Uterine smooth muscle cell (primary cell): ENCODE results near the gene GLP2R. TPM values are rescaled to one million over a fixed set of nuclear protein-coding genes. Genes with fewer than 3 reads are reported as not detected.

Source experiments
- total RNA-seq: library from RNA; depleted of rRNA; stranded (reverse); fragments of >200 nt; gene quantifications from 2 replicates; pipeline ENCODE4 v1.2.3, GENCODE V29; 2014

The GLP2R gene, protein sequence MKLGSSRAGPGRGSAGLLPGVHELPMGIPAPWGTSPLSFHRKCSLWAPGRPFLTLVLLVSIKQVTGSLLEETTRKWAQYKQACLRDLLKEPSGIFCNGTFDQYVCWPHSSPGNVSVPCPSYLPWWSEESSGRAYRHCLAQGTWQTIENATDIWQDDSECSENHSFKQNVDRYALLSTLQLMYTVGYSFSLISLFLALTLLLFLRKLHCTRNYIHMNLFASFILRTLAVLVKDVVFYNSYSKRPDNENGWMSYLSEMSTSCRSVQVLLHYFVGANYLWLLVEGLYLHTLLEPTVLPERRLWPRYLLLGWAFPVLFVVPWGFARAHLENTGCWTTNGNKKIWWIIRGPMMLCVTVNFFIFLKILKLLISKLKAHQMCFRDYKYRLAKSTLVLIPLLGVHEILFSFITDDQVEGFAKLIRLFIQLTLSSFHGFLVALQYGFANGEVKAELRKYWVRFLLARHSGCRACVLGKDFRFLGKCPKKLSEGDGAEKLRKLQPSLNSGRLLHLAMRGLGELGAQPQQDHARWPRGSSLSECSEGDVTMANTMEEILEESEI
- total RNA-seq = under 0.01 TPM in 1 of 2 replicates, not detected in the other

DNA sequence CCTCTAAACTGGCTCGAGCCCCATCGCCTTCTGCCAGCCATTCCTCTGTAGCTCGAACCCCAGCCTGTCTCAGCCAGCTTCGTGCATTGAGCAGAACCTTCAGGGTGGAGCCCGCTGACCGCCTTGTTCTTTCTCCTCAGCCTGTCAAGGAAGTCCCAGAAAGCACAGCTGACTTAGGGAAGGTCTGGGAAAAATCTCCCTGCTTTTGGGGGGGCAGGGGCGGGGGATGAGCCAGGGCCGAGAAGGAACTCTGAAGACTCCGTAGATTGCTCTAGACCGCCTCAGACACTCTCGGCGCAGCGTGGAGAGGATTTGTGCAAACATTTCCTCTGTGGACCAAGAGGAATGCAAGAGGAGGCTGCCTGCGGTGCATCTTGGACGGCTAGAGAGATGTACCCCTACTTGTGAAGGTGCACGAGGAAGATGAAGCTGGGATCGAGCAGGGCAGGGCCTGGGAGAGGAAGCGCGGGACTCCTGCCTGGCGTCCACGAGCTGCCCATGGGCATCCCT is at the start of gene GLP2R:
TSS of gene GLP2R (plus strand) at position 284 of the 510 bp plus-strand sequence. CDS start at position 424, 140 bp downstream.

DNA sequence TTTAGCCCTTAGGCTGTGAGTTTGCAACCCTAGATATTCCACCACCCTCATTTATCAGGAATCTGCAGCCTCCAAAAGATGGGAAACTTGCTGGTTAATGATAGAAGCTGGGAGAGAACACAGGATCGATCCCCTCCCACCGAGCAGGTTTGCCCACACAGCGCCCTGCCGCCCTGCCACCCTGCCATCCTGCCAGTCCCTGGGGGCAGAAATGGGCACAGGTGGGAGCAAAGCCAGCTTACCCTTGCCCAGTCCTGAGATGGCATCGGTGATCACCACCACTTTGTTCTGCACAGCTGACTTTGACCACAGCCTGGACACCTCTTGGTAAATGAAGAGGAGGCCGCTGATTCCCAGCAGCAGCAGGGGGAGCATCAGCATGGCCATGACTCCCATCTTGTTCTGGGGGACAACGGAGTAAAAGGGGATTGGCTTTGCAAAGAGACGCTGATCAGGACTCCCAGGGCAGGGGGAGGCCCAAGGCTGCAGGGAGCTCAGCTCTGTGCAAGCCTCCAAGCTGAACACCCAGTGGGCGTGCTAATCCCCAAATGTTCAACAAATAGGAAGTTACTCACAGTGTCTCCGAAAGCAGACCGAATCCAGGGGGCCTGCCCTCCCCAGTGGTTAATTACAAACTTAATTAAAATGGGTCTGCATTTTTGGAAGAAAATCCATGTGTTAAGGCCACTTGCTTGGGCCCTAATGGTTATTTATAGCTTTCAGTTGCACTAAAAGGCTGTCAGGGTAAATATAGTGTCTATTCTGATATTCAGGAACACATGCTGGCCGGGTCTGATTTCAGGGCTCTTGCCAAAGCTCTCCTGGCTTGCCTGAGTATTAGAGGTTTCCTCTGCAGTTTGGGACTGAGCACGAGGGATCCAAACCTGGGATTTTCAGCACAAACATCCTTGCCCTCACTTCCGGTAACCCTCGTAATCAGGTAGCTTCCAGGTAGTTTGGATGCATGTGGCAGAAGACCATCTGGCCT is 34.5 kb upstream of the GLP2R start, which contains the start of gene DHRS7C:
TSS of gene DHRS7C (minus strand) at position 704 of the 988 bp plus-strand sequence. CDS start at position 396, 308 bp downstream.

DNA sequence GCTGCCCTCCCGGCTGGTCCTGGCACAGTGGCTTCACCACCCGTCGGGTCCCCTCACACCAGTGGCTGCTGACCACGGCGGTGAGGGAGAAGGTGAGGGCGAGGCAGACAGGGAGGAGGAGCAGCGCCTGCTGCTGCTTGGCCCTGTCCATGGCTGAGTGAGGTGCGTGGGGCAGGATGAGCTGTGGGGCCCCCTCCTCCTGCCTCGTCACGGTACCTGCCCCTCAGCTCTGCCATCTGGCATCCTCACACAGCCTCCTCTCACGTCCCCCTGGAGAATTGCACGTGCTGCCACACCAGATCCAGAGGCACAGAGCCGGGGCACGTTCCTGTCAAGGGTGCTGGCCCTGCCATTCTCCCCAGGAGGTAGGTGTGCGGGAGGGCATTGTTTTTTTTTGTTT is 3.8 kb upstream of the GLP2R start, which contains the start of gene GSG1L2:
TSS of gene GSG1L2 (minus strand) at position 159 of the 400 bp plus-strand sequence. CDS start at position 151, 8 bp downstream.

DNA sequence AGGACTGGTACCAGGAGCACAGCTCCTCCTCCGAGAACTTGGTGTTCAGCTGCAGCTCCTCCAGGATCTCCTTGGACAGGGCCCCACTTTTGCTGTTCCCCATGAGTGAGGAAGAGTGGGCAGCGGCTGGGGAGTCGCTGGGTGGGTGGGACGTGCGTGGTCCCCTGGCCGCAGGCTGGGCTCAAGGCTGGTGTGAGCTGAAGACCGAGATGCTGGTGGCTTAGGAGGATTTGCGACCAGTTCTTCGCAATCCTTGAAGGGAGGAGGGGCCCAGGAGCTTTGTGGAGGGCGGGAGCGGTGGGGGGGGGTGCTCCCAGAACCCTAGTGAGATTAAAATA is 79.3 kb downstream of the GLP2R start, which contains the start of gene RCVRN:
TSS of gene RCVRN (minus strand) at position 194 of the 338 bp plus-strand sequence. CDS start at position 103, 91 bp downstream.

Other genes with a start within 250 kb of the GLP2R start
- 0.11 and 0.62 TPM in 2 replicates for gene CFAP52, start 249.3 kb upstream of the GLP2R start, total RNA-seq
- gene USP43, start 180.4 kb upstream of the GLP2R start, total RNA-seq = under 0.01 and 0.12 TPM in 2 replicates
- not detected in 2 replicates for gene DHRS7C, start 34.3 kb upstream of the GLP2R start, total RNA-seq
- gene GSG1L2, start 3.8 kb upstream of the GLP2R start, total RNA-seq = not detected in 2 replicates
- not detected in 2 replicates for gene RCVRN, start 79.3 kb downstream of the GLP2R start, total RNA-seq